Limb (tissue), 2 donors: ENCODE measurements around the gene VIT.

Experiments used
- DNase-seq, 2 donors: peaks; one replicate each; pipeline ENCODE4 v3.0.0-alpha.2; 2016; ENCODE audit errors: extremely low spot score in 2 of 2

VIT gene

GRCh38 chr2:36762764-36763490 is 66.4 kb downstream of the VIT start:
- DNase-seq, result no peak

DNA sequence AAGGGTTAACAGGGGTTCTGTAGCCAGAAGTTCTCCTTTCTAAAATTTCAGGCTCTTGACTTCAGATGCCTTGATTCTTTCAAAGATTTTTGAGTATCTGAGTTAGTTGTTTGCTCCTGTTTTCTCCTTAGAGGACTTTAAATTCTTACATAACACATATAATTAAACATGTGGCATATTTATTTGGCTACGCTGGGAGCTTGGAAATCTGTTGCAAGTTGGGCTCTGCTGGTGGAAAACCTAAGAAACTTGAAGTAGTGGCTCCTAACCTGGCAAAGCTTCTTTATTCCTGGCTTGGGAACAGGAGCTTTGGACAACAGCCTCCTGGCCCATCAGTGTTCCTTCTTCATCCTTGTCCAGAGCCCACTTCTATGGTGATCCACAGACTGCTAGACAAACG is 72.6 kb downstream of the VIT start:
- DNase-seq, result no peak

GRCh38 chr2:36770542-36771287 is 74.2 kb downstream of the VIT start:
- DNase-seq, result no peak

GRCh38 chr2:36771671-36772070 is 75.2 kb downstream of the VIT start:
- no peak for DNase-seq

- DNase-seq, result no peak
Measured at GRCh38 chr2:36773947-36774346, 77.4 kb downstream of the VIT start.

DNA sequence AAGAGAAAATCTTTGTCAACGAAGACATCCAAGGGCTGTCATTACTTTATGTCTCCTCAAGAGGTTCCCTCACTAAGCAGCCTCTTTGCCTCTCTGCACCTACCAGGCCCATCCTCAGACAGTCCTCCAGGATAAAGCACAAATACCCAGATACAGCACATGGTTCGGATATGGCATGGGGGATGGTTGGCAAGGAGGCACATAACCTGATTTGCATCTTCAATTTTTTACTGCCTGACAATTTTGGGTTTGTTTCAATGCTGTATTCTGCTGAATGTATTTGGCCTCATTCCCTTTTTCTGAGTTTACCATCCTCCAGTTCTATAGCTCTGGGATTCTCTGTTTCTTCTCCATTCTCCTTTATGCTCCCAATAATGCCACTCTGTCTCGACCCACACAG is 78.8 kb downstream of the VIT start:
- DNase-seq, result no peak

DNA sequence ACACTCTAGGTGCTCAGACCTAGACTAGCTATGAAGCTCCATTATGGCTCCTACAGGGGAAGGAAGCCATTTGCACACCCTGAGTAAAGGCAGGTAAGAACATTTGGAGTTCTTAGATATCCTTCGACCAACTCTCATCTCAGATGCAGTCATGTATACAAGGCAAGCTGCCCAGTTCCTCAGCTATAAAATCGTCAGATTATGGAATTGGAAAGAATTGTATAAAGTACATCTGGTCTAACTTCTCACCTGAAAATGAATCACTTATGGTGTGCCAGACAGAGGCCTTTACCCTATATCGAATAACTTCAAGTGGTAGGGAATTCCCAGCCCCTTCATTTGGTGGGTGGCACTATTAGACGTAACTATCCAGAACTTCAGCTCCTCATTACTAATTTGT is 79.3 kb downstream of the VIT start:
- DNase-seq, result no peak

DNA sequence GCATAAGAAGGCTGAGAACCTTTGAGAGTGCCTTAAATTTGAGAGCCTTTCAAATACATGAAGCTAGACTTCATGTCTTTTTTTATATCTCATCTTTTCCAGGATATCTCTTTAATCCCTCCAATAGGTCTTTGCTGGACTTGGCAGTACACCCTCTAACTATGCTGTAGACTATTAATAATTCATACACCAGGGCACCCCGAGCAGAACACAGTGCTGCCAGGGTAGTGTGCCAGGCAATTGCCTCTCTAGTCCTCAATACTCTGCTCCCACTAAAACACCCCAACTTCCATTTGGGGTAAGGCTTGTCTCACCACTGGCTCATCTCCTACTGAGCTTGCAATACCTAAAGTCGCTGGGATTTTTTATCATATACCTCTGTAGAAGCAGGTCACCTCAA is 80.8 kb downstream of the VIT start:
- DNase-seq, result no peak

DNA sequence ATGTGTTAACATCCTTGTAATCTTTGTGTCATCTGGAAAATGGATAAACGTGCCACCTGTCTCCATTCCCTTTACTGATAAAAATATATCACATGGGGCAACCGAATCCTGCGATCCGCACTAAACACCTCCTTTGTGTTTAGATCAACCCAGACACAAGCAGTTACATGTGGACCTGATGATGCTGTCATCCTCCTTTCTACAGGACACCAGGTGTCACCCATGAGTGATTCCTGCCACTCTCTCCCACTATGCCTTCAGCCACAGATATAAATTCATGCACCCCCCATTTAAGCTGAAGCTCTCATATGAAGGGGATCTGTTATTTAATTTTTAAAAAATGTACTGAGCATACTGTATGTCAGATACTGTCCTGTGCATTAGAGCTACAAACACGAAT is 81.3 kb downstream of the VIT start:
- no peak for DNase-seq

GRCh38 chr2:36779462-36779861 is 83.0 kb downstream of the VIT start:
- DNase-seq, result no peak

GRCh38 chr2:36780231-36780839 is 83.8 kb downstream of the VIT start:
- peak in 1 of 2 donors; percentile 79 for DNase-seq

GRCh38 chr2:36781907-36782720 is 85.6 kb downstream of the VIT start:
- no peak for DNase-seq

DNA sequence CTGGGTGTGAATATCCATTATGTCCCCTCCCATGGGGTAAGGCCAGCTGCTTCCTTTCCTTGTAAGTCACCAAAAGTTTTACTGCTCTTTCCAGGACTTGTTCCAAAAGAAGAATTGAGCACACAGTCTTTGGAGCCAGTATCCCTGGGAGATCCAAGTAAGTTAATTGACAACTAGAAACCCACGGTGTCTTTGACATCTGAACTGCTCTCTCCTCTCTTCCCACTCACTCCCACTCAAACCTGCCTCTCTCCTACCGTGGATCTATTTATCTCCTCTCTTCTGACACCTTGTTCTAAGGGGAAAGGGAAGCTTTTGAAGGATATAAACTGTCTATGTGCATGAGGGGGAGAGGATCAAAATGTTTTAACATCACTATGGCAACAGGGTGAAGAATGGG is 86.7 kb downstream of the VIT start:
- peak in 1 of 2 donors; percentile 21 for DNase-seq

DNA sequence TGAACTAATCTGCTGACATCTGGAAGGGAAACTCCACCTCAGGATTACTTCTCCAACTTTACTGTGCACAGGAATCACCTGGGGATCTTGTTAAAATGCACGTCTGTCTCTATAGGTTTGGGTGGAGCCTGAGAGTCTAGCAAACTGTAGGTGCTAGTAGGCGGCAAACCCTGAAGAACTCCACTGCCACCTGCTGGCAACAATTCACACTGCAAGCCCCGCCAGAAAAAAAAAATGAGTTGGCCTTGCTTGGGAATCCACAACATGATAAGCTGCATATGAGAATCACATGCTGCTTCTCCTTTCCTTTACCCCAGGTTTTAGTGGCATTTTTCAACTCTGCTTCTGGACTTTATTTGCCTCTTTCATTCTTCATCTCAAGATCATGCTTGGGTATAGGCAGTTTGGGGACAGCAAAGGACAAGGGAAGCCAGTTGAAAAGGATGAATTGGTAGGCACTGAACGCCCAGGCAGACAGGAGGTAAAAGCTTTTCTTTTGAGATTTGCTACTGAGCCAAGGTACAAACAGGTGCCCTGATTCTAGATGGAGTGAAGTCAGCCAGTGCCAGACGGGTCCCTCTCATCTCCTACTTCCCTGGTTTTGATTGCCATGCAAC is 88.8 kb downstream of the VIT start:
- DNase-seq, result peak; percentile 54 to 80

DNA sequence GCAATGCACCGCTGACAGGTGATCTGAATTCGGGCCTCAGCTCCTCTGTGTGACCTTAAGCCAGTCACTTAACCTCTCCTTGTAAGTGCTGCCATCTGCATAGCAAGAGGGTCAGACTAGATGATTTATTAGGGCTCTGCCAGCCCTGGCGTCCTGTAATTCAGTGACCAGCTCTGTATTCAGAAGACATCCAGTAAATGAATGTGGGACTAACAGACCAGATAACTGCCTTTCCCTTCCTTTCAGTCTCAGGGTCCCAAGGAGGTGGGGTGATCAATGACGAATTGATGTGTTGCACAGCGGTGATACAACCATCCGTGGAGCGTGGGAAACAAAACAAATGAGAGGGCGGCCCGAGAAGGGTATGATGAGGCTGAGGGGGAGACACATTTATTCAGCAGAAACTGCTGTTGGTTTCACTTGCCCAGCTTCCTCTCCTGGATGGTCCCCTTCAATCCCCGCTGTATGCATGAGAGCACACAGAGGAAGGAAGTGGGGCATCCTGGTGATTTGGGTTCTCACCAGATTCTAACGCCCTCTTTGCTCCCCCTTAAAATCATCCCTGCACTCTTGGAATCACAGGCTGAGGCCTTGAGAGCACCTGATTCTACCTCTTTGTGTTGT is 92.8 kb downstream of the VIT start:
- no peak for DNase-seq

- DNase-seq, result no peak
Measured at GRCh38 chr2:36792951-36793350, 96.4 kb downstream of the VIT start.

GRCh38 chr2:36797324-36798070 is 101.0 kb downstream of the VIT start:
- no peak for DNase-seq

GRCh38 chr2:36798724-36799123 is 102.2 kb downstream of the VIT start:
- no peak for DNase-seq

DNA sequence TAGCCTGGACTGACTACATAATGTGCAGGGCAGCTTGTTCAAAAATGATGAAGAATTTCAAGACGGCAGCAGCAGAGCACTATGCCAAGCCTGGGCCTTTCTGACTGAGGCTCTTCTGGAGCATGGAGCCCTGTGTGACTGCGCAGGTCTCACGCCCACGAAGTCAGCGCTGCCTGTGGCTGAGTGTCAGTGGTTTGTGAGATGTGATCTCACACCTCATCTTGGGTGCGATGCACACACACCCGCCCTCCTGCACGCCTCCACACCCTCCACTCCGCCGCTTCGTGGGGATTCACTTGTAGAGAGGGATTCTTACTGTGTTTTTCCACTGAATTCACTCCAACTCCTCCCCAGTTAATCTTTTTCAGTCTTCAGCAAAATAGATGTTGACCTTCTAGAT is 103.9 kb downstream of the VIT start:
- DNase-seq, result no peak

GRCh38 chr2:36801088-36801487 is 104.6 kb downstream of the VIT start:
- DNase-seq, result no peak
